ENCODE results near the gene RCL1. TPM values are rescaled to one million over a fixed set of nuclear protein-coding genes. Genes with fewer than 3 reads are reported as not detected.
"Not testable (repeated sequence)": the region's sequence is repeated elsewhere in the genome, so short reads cannot be mapped to it uniquely, and the experiment has no call there.

The RCL1 gene, protein sequence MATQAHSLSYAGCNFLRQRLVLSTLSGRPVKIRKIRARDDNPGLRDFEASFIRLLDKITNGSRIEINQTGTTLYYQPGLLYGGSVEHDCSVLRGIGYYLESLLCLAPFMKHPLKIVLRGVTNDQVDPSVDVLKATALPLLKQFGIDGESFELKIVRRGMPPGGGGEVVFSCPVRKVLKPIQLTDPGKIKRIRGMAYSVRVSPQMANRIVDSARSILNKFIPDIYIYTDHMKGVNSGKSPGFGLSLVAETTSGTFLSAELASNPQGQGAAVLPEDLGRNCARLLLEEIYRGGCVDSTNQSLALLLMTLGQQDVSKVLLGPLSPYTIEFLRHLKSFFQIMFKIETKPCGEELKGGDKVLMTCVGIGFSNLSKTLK
- 10 to 100 TPM; 27.1 to 34.3 (median 29.8) TPM for polyA plus RNA-seq (ENCODE audit: low read depth in 6 of 6)

DNA sequence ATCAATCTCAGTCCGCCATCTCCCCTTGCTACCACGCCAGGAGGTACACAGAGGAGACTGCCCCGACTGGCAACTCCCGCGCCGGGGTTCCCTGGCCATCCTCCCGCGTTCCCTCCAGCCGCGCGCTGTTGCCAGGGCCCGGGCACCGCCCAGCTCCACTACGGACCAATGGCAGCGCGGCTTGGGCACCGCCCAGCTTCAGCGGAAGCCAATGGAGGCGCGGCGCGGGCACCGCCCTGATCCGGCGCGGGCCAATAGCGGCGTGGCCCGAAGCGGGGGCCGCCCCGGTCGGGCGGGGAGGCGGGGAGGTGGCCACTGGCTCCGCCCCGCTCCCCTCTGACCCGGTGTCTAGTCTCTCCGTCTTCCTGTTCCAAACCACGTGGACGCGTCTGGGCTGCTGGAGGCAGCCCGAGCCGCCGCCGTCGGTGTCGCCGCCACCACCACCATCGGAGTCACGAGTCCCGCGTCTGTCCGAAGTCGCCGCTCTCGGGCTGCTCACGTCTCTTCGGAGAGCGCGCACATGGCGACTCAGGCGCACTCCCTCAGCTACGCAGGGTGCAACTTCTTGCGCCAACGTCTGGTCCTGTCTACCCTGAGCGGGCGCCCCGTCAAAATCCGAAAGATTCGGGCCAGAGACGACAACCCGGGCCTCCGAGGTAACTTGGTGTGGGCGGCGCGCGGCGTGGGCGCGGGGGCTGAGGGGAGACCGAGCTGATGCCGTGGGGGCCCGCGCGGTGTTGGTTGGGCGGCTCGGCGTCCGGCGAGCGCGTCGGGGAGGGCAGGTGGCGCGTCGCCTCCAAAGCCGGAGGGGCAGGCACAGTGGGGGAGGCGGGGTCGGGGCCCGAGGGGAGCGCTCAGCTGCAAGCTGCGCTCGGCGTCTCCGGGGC is at the start of gene RCL1:
RCL1 (plus strand) TSS at position 373 of the 887 bp plus-strand sequence; CDS start at position 521, 148 bp downstream.
- Mint-ChIP-seq H3K27me3 (peaks cover 0 to 10% (median 1%) of the 10 kb centered on the region in 3 donors), H3K4me1 (peaks cover 30 to 46% (median 40%) of the 10 kb centered on the region in 3 donors), H3K4me3 (peak within 1 kb of the TSS; percentile 86 to 100 (median 97)), H3K36me3 (no peaks in the 10 kb centered on the region), H3K27ac (peak within 1 kb of the TSS; percentile 92 to 99 (median 98)), H3K9me3 (no peaks in the 10 kb centered on the region)
- ATAC-seq (ENCODE audit: low read depth in 2 of 2): peak; percentile 89
- DNase-seq: peak; percentile 98

DNA sequence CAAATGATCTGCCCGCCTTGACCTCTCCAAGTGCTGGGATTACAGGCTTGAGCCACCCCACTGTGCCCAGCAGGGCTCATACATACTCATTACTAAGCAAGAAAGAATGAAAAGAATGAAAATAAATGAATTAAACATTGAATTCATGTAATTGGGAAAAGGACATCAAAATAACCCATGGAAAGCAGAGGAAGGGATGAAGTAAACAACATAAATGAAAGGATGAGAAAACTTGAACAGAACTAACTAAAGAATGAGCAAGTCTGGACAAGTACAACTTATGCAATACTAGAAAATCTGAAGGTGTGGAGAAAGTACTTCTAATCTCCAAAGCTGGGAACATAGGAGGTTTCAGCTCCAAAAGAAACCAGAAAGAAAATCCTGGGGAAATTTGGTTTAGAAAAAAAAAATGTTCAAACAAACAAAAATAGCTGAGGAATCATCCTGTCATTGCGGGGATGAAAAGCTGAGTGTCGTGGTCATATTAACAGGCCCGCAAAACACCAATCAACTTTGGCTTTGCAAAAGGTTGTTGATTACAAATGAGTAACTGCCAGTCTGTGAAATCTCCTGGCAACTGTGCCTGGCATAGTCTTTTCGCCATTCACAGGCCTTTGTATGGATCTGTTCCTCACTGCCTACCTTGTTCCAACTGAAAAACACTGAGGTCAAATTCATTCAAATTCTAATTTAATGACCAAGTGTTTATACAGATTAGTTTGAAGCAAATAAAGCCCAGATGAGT is 49.4 kb upstream of the RCL1 start:
- Mint-ChIP-seq H3K4me1 (peaks cover 15 to 27% (median 16%) of the 10 kb centered on the region in 3 donors), H3K27me3 (no peaks in the 10 kb centered on the region), H3K4me3 (peak overlapping the region in 3 of 8 donors; percentile 9 to 98 (median 64)), H3K36me3 (no peaks in the 10 kb centered on the region), H3K9me3 (no peaks in the 10 kb centered on the region), H3K27ac (peak overlapping the region in 3 of 6 donors; percentile 5 to 35 (median 13))
- no peak for ATAC-seq (ENCODE audit: low read depth in 2 of 2)
- no peak for DNase-seq

DNA sequence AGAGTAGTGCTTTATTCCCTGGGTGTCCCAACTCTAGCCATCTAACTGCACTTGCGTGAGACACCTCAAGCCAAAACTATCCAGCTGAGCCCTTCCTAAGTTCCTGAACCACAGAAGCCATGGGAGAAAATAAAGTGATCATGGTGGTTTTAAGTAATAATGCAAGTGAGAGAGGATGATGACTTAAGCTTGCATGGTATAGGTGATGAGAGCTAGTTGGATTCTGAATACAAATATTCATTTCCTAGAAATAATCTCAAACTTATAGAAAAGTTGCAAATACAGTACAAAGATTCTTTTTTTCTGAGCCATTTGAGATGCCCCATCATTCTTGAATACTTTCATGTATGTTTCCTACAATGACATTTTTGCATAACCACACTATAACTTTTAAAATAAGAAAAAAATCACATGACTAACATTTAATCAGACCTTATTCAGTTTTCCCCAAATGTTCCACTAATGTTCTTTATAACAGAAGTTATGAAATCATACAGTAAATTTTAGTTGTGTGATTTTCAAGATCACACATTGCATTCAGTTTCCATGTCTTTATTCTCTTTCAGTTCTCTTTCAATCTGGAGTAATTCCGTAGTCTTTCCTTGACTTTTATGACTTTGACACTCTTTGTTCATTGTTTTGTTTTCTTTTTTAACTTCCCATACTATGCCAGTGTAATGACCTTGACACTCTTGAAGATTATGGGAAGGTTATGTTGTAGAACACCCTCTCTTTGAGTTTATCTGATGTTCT is 46.3 kb upstream of the RCL1 start:
- peaks cover 0 to 4% (median 0%) of the 10 kb centered on the region in 7 donors for H3K9me3 Mint-ChIP-seq
- no peaks in the 10 kb centered on the region for H3K36me3 Mint-ChIP-seq
- peaks cover 0 to 7% (median 5%) of the 10 kb centered on the region in 3 donors for H3K4me1 Mint-ChIP-seq
- H3K4me3 Mint-ChIP-seq: peak overlapping the region in 1 of 8 donors; percentile 6
- H3K27ac Mint-ChIP-seq: peak overlapping the region in 2 of 6 donors; percentile 50 to 80
- DNase-seq: no peak
- ATAC-seq (ENCODE audit: low read depth in 2 of 2): no peak
- H3K27me3 Mint-ChIP-seq: no peaks in the 10 kb centered on the region

- H3K27ac Mint-ChIP-seq: no peak overlapping the region
- no peaks in the 10 kb centered on the region for H3K4me1 Mint-ChIP-seq
- DNase-seq (no peak), ATAC-seq (ENCODE audit: low read depth in 2 of 2) (no peak)
- H3K9me3 Mint-ChIP-seq: peaks cover 0 to 4% (median 0%) of the 10 kb centered on the region in 7 donors
- no peaks in the 10 kb centered on the region for H3K36me3 Mint-ChIP-seq
- no peak overlapping the region for H3K4me3 Mint-ChIP-seq
- H3K27me3 Mint-ChIP-seq: no peaks in the 10 kb centered on the region
Observed at GRCh38 chr9:4748612-4749011, 44.1 kb upstream of the RCL1 start.

DNA sequence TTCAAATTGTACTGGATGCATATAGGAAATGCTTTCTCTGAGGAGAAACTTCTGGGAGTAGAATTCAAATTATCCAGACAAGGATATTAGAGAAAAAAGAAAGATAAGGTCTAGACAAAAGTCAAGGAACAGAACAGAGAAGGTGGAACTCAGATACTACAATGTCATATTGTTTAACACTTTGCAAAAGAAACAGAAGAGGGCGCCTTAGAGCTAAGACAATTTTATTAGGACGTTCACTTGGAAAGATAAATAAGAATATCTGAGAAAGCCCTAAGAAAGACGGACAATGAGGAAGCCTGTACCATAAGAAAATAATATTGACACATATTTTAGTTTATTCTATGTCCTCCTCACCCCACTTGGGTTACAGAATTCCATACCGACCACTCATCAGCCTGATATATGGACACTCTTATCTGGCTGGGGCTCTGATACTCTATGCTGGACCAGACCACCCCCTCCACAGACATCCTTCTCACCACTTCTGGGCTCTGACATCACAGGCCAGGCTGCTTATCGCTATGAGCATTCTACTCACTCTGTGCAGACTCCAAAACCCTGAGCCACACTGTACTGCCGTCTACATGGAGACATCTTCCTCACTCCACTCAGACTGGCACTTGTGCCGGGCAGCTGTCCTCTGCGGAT is 42.6 kb upstream of the RCL1 start:
- no peaks in the 10 kb centered on the region for H3K27me3 Mint-ChIP-seq
- H3K36me3 Mint-ChIP-seq: no peaks in the 10 kb centered on the region
- DNase-seq: peak; percentile 17
- peaks cover 0 to 4% (median 0%) of the 10 kb centered on the region in 7 donors for H3K9me3 Mint-ChIP-seq
- peak in 1 of 2 donors; percentile 45 for ATAC-seq (ENCODE audit: low read depth in 2 of 2)
- H3K4me3 Mint-ChIP-seq: peak overlapping the region in 1 of 8 donors; percentile 5
- H3K4me1 Mint-ChIP-seq: no peaks in the 10 kb centered on the region
- H3K27ac Mint-ChIP-seq: peak overlapping the region in 1 of 6 donors; percentile 28

- not testable (repeated sequence) for H3K27me3 Mint-ChIP-seq; H3K9me3 Mint-ChIP-seq; ATAC-seq (ENCODE audit: low read depth in 2 of 2); H3K36me3 Mint-ChIP-seq; H3K4me1 Mint-ChIP-seq; DNase-seq; H3K4me3 Mint-ChIP-seq
- peak overlapping the region in 2 of 6 donors; percentile 53 to 94 for H3K27ac Mint-ChIP-seq
Observed at GRCh38 chr9:4754530-4754929, 38.2 kb upstream of the RCL1 start.

DNA sequence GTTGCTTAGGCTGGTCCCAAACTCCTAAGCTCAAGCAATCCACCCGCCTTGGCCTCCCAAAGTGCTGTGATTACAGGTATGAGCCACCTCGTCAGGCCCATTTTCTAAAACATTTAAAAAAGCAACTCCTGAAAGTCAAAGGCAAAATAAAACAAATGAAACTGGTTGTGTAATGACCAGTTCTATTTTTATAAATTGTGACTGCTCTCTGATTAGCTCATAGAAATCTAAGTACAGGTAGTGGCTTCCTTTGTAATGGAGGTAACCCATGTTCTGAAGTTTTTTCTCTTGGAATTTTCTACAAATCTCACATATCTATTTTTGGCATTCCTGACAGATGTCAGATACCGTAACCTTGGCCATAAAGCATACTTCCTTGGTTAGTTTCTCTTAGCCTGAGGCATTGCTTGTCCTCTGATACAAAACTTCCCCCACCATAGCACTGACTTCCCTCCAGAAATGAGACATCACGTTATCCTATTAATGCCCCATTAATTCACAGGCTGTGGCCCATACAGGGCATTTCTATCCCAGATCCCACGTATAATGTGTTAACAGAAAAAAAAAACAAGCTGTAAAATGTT is 37.6 kb upstream of the RCL1 start:
- Mint-ChIP-seq H3K4me3 (no peak overlapping the region), H3K4me1 (peaks cover 0 to 8% (median 5%) of the 10 kb centered on the region in 3 donors), H3K9me3 (peaks cover 0 to 4% (median 0%) of the 10 kb centered on the region in 7 donors)

GRCh38 chr9:4756420-4756819 is 36.3 kb upstream of the RCL1 start:
- Mint-ChIP-seq H3K9me3 (no peaks in the 10 kb centered on the region), H3K27ac (peak overlapping the region in 1 of 6 donors; percentile 51), H3K36me3 (no peaks in the 10 kb centered on the region), H3K4me1 (peaks cover 0 to 8% (median 5%) of the 10 kb centered on the region in 3 donors), H3K27me3 (peaks cover 0 to 4% (median 0%) of the 10 kb centered on the region in 3 donors), H3K4me3 (no peak overlapping the region)
- ATAC-seq (ENCODE audit: low read depth in 2 of 2): no peak
- no peak for DNase-seq

More for the DNA sequence above, 37.6 kb upstream of the RCL1 start:
- Mint-ChIP-seq H3K27ac (peak overlapping the region in 1 of 6 donors; percentile 21), H3K27me3 (peaks cover 0 to 4% (median 0%) of the 10 kb centered on the region in 3 donors), H3K36me3 (no peaks in the 10 kb centered on the region)
- no peak for ATAC-seq (ENCODE audit: low read depth in 2 of 2)
- no peak for DNase-seq

GRCh38 chr9:4760122-4760521 is 32.6 kb upstream of the RCL1 start:
- peaks cover 19 to 27% (median 25%) of the 10 kb centered on the region in 3 donors for H3K4me1 Mint-ChIP-seq
- H3K27ac Mint-ChIP-seq: no peak overlapping the region
- H3K36me3 Mint-ChIP-seq: no peaks in the 10 kb centered on the region
- H3K9me3 Mint-ChIP-seq: no peaks in the 10 kb centered on the region
- peaks cover 0 to 4% (median 0%) of the 10 kb centered on the region in 3 donors for H3K27me3 Mint-ChIP-seq
- ATAC-seq (ENCODE audit: low read depth in 2 of 2) (no peak), DNase-seq (no peak)
- H3K4me3 Mint-ChIP-seq: no peak overlapping the region

GRCh38 chr9:4762108-4762885 is 30.4 kb upstream of the RCL1 start:
- H3K9me3 Mint-ChIP-seq: no peaks in the 10 kb centered on the region
- ATAC-seq (ENCODE audit: low read depth in 2 of 2) (peak; percentile 80 to 86), DNase-seq (peak; percentile 72)
- peaks cover 0 to 4% (median 0%) of the 10 kb centered on the region in 3 donors for H3K27me3 Mint-ChIP-seq
- H3K27ac Mint-ChIP-seq: peak overlapping the region in 5 of 6 donors; percentile 0 to 84 (median 16)
- H3K4me3 Mint-ChIP-seq: peak overlapping the region; percentile 76 to 88 (median 82)
- H3K36me3 Mint-ChIP-seq: no peaks in the 10 kb centered on the region
- peaks cover 19 to 27% (median 25%) of the 10 kb centered on the region in 3 donors for H3K4me1 Mint-ChIP-seq

All from naive B cell (primary cell).